Mesothelial cell of epicardium (in vitro differentiated cells): ENCODE results near the gene PDS5B. TPM values are rescaled to one million over a fixed set of nuclear protein-coding genes. Genes with fewer than 3 reads are reported as not detected.
"Not testable (repeated sequence)": the region's sequence is repeated elsewhere in the genome, so short reads cannot be mapped to it uniquely, and the experiment has no call there.

Source experiments
- DNase-seq, 2 experiments: peaks; one replicate each; pipeline ENCODE4 v3.0.0; 2021; ENCODE audit warnings: low spot score in 2 of 2; ENCODE audit not compliant: unreplicated experiment in 2 of 2
- H3K27ac Mint-ChIP-seq: 2 replicates; pipeline ENCODE4 v1.8.0; 2021; ENCODE audit warnings: mixed read lengths
- H3K27me3 Mint-ChIP-seq: 2 replicates; pipeline ENCODE4 v1.8.0; 2021; ENCODE audit warnings: low read depth, mixed read lengths
- H3K36me3 Mint-ChIP-seq: 2 replicates; pipeline ENCODE4 v1.8.0; 2021; ENCODE audit warnings: mixed read lengths
- H3K4me1 Mint-ChIP-seq: 2 replicates; pipeline ENCODE4 v1.8.0; 2021; ENCODE audit warnings: mixed read lengths
- H3K4me3 Mint-ChIP-seq: 2 replicates; pipeline ENCODE4 v1.8.0; 2021; ENCODE audit warnings: mild to moderate bottlenecking, moderate library complexity, mixed read lengths
- H3K9me3 Mint-ChIP-seq: 2 replicates; pipeline ENCODE4 v1.8.0; 2021; ENCODE audit warnings: mixed read lengths
- total RNA-seq: library from RNA; stranded (reverse); gene quantifications from 3 replicates; pipeline ENCODE4 v1.2.1, GENCODE V29; 2021
- TF ChIP-seq, protein P1 (sequence below): fragments of 200-600 bp; sonication (generic); IDR thresholded peaks from one replicate; pipeline ENCODE4 v1.5.0; 2021; ENCODE audit warnings: antibody characterized with exemption; ENCODE audit not compliant: unreplicated experiment

Gene PDS5B
- total RNA-seq, 1 donor from 2014 or later = 64.9 TPM

DNA sequence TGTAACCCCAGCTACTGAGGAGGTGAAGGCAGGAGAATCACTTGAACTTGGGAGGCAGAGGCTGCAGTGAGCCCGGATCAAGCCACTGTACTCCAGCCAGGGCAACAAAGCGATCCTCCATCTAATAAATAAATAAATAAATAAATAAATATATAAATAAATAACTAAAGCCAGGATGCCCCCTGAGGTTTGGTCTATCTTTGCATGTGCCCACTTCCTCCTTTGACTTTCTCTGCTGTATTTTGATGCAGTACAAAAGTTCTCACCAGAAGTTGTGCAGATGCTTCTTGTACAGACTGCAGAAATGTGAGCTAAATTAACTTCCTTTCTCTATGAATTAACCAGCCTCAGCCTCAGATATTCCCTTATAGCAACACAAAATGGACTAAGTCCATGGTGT lies 41.2 kb upstream of the PDS5B start:
- H3K27ac Mint-ChIP-seq = no peak overlapping the region
- H3K36me3 Mint-ChIP-seq = no peaks in the 10 kb centered on the region
- H3K27me3 Mint-ChIP-seq = peaks cover 6% of the 10 kb centered on the region
- H3K4me1 Mint-ChIP-seq = no peaks in the 10 kb centered on the region
- DNase-seq = no peak
- no peak overlapping the region for H3K4me3 Mint-ChIP-seq
- peaks cover 3% of the 10 kb centered on the region for H3K9me3 Mint-ChIP-seq
- TF ChIP-seq, protein P1, sequence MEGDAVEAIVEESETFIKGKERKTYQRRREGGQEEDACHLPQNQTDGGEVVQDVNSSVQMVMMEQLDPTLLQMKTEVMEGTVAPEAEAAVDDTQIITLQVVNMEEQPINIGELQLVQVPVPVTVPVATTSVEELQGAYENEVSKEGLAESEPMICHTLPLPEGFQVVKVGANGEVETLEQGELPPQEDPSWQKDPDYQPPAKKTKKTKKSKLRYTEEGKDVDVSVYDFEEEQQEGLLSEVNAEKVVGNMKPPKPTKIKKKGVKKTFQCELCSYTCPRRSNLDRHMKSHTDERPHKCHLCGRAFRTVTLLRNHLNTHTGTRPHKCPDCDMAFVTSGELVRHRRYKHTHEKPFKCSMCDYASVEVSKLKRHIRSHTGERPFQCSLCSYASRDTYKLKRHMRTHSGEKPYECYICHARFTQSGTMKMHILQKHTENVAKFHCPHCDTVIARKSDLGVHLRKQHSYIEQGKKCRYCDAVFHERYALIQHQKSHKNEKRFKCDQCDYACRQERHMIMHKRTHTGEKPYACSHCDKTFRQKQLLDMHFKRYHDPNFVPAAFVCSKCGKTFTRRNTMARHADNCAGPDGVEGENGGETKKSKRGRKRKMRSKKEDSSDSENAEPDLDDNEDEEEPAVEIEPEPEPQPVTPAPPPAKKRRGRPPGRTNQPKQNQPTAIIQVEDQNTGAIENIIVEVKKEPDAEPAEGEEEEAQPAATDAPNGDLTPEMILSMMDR = no peak

DNA sequence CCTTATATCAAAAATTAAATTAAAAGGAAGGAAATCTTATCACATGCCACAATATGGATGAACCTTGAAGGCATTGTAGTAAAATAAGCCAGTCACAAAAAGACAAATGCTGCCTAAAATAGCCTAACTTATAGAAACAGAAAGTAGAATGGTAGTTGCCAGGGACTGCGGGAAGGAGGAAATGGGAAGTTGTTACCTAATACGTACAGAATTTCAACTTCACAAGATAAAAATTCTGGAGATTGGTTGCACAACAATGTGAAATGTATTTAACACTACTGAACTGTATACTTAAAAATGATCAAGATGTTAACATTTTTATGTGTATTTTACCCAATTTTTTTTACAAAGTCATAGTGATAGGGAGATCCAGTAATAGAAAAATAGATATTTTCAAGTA lies 37.4 kb upstream of the PDS5B start:
- H3K27ac Mint-ChIP-seq = no peak overlapping the region

DNA sequence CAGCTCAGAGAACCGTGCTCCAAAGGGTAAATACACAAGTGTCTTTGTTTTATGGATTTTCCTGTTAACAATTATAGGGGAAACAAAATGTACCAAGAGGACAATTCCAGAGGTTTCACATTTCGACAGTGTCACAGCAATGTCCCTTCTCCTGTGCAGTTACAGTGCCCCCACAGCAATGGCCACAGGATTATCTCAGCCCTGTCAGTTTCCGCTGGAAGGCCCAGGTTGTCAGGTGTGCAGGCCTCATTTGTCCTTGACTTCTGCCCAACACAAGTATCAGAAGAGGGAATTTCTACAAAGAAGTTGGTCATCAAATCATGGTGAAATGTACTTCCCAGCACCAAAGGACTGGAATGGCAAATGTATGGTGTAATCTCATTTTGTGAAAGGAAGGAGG lies 36.5 kb upstream of the PDS5B start:
- TF ChIP-seq, protein P1 = no peak
- H3K4me3 Mint-ChIP-seq = no peak overlapping the region
- no peak overlapping the region for H3K27ac Mint-ChIP-seq
- DNase-seq = no peak
- H3K4me1 Mint-ChIP-seq = no peaks in the 10 kb centered on the region
- H3K36me3 Mint-ChIP-seq = no peaks in the 10 kb centered on the region
- H3K9me3 Mint-ChIP-seq = peaks cover 3% of the 10 kb centered on the region
- H3K27me3 Mint-ChIP-seq = peaks cover 6% of the 10 kb centered on the region

More for the DNA sequence above, 37.4 kb upstream of the PDS5B start:
- DNase-seq = no peak
- H3K27me3 Mint-ChIP-seq = peaks cover 6% of the 10 kb centered on the region
- peaks cover 3% of the 10 kb centered on the region for H3K9me3 Mint-ChIP-seq
- TF ChIP-seq, protein P1 = no peak
- no peaks in the 10 kb centered on the region for H3K4me1 Mint-ChIP-seq
- H3K36me3 Mint-ChIP-seq = no peaks in the 10 kb centered on the region
- H3K4me3 Mint-ChIP-seq = no peak overlapping the region

DNA sequence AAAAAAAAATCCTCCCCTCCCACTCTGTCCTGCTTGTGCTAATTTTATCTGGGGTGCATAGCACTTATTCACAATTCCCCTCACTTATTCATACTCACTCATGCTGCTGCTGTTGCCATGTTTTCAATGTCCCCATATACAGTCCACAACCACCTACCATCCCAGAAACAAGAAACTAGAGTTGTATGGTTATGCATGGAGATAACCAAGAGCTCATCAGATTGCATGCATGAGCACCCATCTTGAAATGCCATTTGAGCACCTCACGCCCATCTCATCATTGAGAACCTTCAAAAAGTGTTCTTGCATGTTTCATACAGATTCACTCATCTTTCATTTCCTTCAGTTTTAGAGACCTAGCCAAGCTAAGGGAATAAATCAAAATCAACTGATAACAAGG lies 32.5 kb upstream of the PDS5B start:
- Mint-ChIP-seq H3K4me3 (no peak overlapping the region), H3K27me3 (no peaks in the 10 kb centered on the region), H3K27ac (no peak overlapping the region), H3K9me3 (peaks cover 6% of the 10 kb centered on the region), H3K36me3 (no peaks in the 10 kb centered on the region), H3K4me1 (no peaks in the 10 kb centered on the region)
- TF ChIP-seq, protein P1 = no peak
- DNase-seq = no peak

DNA sequence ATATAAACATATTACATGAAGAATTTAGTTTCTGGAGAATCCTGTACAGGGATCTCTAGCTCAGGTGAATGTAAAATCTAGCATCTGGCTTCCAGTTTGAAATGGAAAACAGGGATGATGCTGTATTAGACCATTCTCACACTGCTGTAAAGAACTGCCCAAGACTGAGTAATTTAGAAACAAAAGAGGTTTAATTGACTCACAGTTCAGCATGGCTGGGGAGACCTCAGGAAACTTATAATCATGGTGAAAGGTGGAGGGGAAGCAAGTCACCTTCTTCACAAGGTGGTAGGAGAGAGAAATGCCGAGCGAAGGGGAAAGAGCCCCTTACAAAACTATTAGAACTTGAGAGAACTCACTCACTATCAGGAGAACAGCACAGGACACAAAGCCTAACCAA lies 30.6 kb upstream of the PDS5B start:
- no peak overlapping the region for H3K4me3 Mint-ChIP-seq
- no peaks in the 10 kb centered on the region for H3K4me1 Mint-ChIP-seq
- no peaks in the 10 kb centered on the region for H3K27me3 Mint-ChIP-seq
- DNase-seq = no peak
- H3K36me3 Mint-ChIP-seq = peaks cover 1% of the 10 kb centered on the region
- peaks cover 7% of the 10 kb centered on the region for H3K9me3 Mint-ChIP-seq
- TF ChIP-seq, protein P1 = no peak
- H3K27ac Mint-ChIP-seq = no peak overlapping the region

DNA sequence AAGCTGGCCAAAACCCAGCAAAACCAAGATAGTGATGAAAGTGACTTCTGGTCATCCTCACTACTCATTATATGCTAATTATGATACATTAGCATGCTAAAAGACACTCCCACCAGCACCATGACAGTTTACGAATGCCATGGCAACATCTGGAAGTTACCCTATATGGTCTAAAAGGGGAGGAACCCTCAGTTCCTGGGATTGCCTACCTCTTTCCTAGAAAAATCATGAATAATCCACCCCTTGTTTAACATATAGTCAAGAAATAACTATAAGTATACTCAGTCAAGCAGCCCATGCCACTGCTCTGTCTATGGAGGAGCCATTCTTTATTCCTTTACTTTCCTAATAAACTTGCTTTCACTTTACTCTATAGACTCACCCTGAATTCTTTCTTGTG lies 25.4 kb upstream of the PDS5B start:
- H3K27me3 Mint-ChIP-seq, H3K4me3 Mint-ChIP-seq, H3K36me3 Mint-ChIP-seq, DNase-seq, H3K27ac Mint-ChIP-seq, H3K4me1 Mint-ChIP-seq: not testable (repeated sequence)
- peaks cover 19% of the 10 kb centered on the region for H3K9me3 Mint-ChIP-seq

DNA sequence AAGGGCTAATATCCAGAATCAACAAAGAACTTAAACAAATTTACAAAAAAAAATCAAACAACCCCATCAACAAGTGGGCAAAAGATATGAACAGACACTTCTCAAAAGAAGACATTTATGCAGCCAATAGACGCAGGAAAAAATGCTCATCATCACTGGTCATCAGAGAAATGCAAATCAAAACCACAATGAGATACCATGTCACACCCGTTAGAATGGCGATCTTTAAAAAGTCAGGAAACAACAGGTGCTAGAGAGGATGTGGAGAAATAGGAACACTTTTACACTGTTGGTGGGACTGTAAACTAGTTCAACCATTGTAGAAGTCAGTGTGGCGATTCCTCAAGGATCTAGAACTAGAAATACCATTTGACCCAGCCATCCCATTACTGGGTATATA lies 10.6 kb upstream of the PDS5B start:
- not testable (repeated sequence) for H3K4me3 Mint-ChIP-seq, H3K36me3 Mint-ChIP-seq, H3K27me3 Mint-ChIP-seq, H3K4me1 Mint-ChIP-seq, DNase-seq, H3K27ac Mint-ChIP-seq
- H3K9me3 Mint-ChIP-seq = peaks cover 14% of the 10 kb centered on the region
